Measurements from ENCODE around the gene DSCAM.

DNA sequence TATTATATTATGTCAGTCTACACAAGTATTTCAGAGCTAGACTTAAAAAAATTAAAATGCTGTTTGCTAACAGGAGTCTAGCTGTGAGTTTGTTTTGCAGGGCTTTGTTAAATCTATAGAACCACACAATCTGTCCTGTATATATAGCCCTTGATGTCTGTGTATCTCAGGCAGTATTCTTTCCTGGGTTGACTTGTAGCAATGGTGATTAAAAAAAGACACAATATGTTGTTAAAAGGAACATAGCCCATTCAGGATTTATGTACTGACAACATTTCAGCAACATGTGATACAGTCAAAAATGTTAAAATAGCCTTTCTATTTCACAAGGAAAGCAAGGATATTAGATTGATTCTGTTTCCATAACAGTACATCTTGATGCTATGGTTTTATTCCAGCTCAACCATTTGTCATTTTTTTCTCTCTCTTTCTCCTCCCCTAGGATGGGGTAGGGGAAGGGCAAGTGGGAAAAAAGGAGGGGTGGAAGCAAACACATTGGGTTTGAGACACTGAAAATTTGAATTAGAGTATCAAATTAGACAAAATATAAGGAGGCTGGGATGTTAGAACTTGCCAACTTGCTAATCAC is 139.2 kb downstream of the DSCAM start:
- TF ChIP-seq EP300 (IDR thresholded peaks at IDR 0.05; ENCODE audit: borderline replicate concordance) (no peak), ZBTB7A (IDR thresholded peaks at IDR 0.05; ENCODE audit: low read depth) (no peak), NFIC (IDR thresholded peaks at IDR 0.05) (no peak), TAF1 (IDR thresholded peaks at IDR 0.05; ENCODE audit: low read depth) (no peak), YY1 (IDR thresholded peaks at IDR 0.05; ENCODE audit: low read depth) (no peak), RAD21 (IDR thresholded peaks at IDR 0.05; ENCODE audit: low read depth) (no peak), CEBPB (IDR thresholded peaks at IDR 0.05) (no peak), TEAD4 (IDR thresholded peaks at IDR 0.05) (no peak), EGR1 (IDR thresholded peaks at IDR 0.05) (no peak)

Measured in Ishikawa (cell line).